ENCODE measurements around the gene KHSRP.
A peak's percentile ranks its signal among the peaks of the same experiment; 100 is the strongest.
"Not testable (repeated sequence)": the region's sequence is repeated elsewhere in the genome, so short reads cannot be mapped to it uniquely, and the experiment has no call there.

Gene KHSRP

DNA sequence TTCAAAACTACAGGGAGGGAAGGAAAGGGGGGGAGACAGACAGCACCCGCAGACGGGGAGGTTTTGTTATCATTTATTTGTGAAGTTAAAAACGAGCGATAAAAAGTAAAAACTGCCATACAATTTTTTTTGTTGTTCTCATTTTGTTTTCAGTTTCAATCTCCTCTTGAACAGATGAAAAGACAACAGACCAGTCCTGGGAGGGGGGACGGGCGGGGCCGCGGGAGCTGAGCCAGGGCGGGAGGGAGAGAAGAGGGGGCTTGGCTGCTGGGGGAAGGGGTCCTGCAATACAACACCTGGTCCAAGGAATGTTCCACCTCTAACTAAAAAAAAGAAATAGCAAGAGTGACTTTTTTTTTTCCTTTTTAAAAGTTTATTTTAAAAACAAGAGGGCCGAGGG is 11.3 kb downstream of the KHSRP start:
- no peaks in the 10 kb centered on the region for H3K9me3 ChIP-seq (ENCODE audit: control insufficient read depth, low read length)
- no peak overlapping the region for H3K9ac ChIP-seq (ENCODE audit: low read length)
- peaks cover 9% of the 10 kb centered on the region for H3K36me3 ChIP-seq (ENCODE audit: control insufficient read depth, insufficient read depth, low read length)
- no peaks in the 10 kb centered on the region for H3K27me3 ChIP-seq (ENCODE audit: control insufficient read depth, insufficient read depth, low read length)
- no peak overlapping the region for H3K4me3 ChIP-seq (ENCODE audit: low read length)
- no peaks in the 10 kb centered on the region for H3K4me1 ChIP-seq (ENCODE audit: control insufficient read depth, insufficient read depth, low read length)

GRCh38 chr19:6412447-6413091 is 12.0 kb downstream of the KHSRP start:
- Histone ChIP-seq H3K9me3 (ENCODE audit: control insufficient read depth, low read length) (no peaks in the 10 kb centered on the region), H3K36me3 (ENCODE audit: control insufficient read depth, insufficient read depth, low read length) (peaks cover 9% of the 10 kb centered on the region), H3K4me1 (ENCODE audit: control insufficient read depth, insufficient read depth, low read length) (no peaks in the 10 kb centered on the region), H3K4me3 (ENCODE audit: low read length) (no peak overlapping the region), H3K27me3 (ENCODE audit: control insufficient read depth, insufficient read depth, low read length) (no peaks in the 10 kb centered on the region), H3K9ac (ENCODE audit: low read length) (no peak overlapping the region)

GRCh38 chr19:6412061-6412446 is 12.6 kb downstream of the KHSRP start:
- Histone ChIP-seq H3K9ac (ENCODE audit: low read length) (no peak overlapping the region), H3K36me3 (ENCODE audit: control insufficient read depth, insufficient read depth, low read length) (peaks cover 9% of the 10 kb centered on the region), H3K4me3 (ENCODE audit: low read length) (no peak overlapping the region), H3K9me3 (ENCODE audit: control insufficient read depth, low read length) (no peaks in the 10 kb centered on the region), H3K27me3 (ENCODE audit: control insufficient read depth, insufficient read depth, low read length) (no peaks in the 10 kb centered on the region), H3K4me1 (ENCODE audit: control insufficient read depth, insufficient read depth, low read length) (no peaks in the 10 kb centered on the region)

- Histone ChIP-seq H3K36me3 (ENCODE audit: control insufficient read depth, insufficient read depth, low read length) (no peaks in the 10 kb centered on the region), H3K4me3 (ENCODE audit: low read length) (no peak overlapping the region), H3K4me1 (ENCODE audit: control insufficient read depth, insufficient read depth, low read length) (no peaks in the 10 kb centered on the region), H3K27me3 (ENCODE audit: control insufficient read depth, insufficient read depth, low read length) (no peaks in the 10 kb centered on the region), H3K9me3 (ENCODE audit: control insufficient read depth, low read length) (no peaks in the 10 kb centered on the region), H3K9ac (ENCODE audit: low read length) (no peak overlapping the region)
Observed at GRCh38 chr19:6409346-6409745, 15.3 kb downstream of the KHSRP start.

- no peaks in the 10 kb centered on the region for H3K36me3 ChIP-seq (ENCODE audit: control insufficient read depth, insufficient read depth, low read length)
- peaks cover 4% of the 10 kb centered on the region for H3K4me1 ChIP-seq (ENCODE audit: control insufficient read depth, insufficient read depth, low read length)
- H3K27me3 ChIP-seq (ENCODE audit: control insufficient read depth, insufficient read depth, low read length): no peaks in the 10 kb centered on the region
- no peak overlapping the region for H3K4me3 ChIP-seq (ENCODE audit: low read length)
- no peak overlapping the region for H3K9ac ChIP-seq (ENCODE audit: low read length)
- H3K9me3 ChIP-seq (ENCODE audit: control insufficient read depth, low read length): no peaks in the 10 kb centered on the region
Observed at GRCh38 chr19:6406401-6406800, 18.2 kb downstream of the KHSRP start.

- H3K9me3 ChIP-seq (ENCODE audit: control insufficient read depth, low read length): no peaks in the 10 kb centered on the region
- H3K4me1 ChIP-seq (ENCODE audit: control insufficient read depth, insufficient read depth, low read length): peaks cover 4% of the 10 kb centered on the region
- no peaks in the 10 kb centered on the region for H3K36me3 ChIP-seq (ENCODE audit: control insufficient read depth, insufficient read depth, low read length)
- H3K9ac ChIP-seq (ENCODE audit: low read length): no peak overlapping the region
- no peak overlapping the region for H3K4me3 ChIP-seq (ENCODE audit: low read length)
- no peaks in the 10 kb centered on the region for H3K27me3 ChIP-seq (ENCODE audit: control insufficient read depth, insufficient read depth, low read length)
Observed at GRCh38 chr19:6402837-6403608, 21.6 kb downstream of the KHSRP start.

DNA sequence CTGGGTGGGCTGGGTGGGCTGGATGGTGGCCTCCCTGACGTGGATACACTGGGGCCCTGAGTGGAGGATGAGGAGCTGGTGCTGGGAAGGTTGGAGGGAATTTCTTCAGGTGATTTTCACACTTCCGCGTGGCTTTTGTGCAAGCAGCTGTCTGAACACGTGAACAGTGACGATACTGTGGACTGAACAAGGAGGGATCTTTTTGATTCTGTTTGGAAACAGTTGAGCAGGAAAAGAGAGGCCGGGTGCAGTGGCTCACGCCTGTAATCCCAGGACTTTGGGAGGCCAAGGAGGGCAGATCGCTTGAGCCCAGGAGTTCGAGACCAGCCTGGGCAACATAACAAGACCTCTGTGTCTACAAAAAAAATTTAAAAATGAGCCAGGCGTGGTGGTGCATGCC is 22.6 kb downstream of the KHSRP start:
- no peak overlapping the region for H3K9ac ChIP-seq (ENCODE audit: low read length)
- H3K9me3 ChIP-seq (ENCODE audit: control insufficient read depth, low read length): no peaks in the 10 kb centered on the region
- no peaks in the 10 kb centered on the region for H3K36me3 ChIP-seq (ENCODE audit: control insufficient read depth, insufficient read depth, low read length)
- H3K27me3 ChIP-seq (ENCODE audit: control insufficient read depth, insufficient read depth, low read length): no peaks in the 10 kb centered on the region
- peaks cover 4% of the 10 kb centered on the region for H3K4me1 ChIP-seq (ENCODE audit: control insufficient read depth, insufficient read depth, low read length)
- no peak overlapping the region for H3K4me3 ChIP-seq (ENCODE audit: low read length)

DNA sequence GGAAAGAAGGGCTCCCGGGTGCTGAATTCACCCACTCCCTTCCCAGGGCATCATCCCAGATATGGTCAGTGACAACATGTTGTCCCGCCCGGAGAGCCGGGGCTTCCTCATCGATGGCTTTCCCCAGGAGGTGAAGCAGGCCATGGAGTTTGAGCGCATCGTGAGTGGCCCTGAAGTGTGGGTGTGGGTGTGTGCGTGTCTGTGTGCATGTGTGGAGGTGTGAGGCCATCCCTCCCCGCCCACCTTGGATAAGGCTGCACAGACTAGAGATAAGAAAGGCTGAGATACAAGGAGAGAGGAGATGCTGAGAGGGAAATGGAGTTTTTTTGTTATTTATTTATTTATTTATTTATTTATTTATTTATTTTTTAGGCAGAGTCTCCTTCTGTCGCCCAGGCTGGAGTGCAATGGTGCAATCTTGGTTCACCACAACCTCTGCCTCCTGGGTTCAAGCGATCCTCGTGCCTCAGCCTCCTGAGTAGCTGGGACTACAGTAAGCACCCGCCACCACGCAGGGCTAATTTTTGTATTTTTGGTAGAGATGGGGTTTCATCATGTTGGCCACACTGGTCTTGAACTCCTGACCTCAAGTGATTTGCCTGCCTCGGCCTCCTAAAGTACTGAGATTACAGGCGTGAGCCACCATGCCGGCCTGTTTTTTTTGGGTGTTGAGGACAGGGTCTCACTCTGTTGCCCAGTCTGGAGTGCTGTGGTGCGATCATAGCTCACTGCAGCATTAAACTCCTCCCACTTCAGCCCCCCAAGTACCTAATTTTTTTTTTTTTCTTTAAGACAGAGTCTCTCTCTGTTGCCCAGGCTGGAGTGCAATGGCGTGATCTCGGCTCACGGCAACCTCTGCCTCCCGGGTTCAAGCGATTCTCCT is 24.3 kb downstream of the KHSRP start:
- H3K9me3 ChIP-seq (ENCODE audit: control insufficient read depth, low read length); H3K4me1 ChIP-seq (ENCODE audit: control insufficient read depth, insufficient read depth, low read length); H3K9ac ChIP-seq (ENCODE audit: low read length): not testable (repeated sequence)

GRCh38 chr19:6396305-6396704 is 28.3 kb downstream of the KHSRP start:
- no peaks in the 10 kb centered on the region for H3K27me3 ChIP-seq (ENCODE audit: control insufficient read depth, insufficient read depth, low read length)
- H3K9ac ChIP-seq (ENCODE audit: low read length): no peak overlapping the region
- no peaks in the 10 kb centered on the region for H3K36me3 ChIP-seq (ENCODE audit: control insufficient read depth, insufficient read depth, low read length)
- no peaks in the 10 kb centered on the region for H3K9me3 ChIP-seq (ENCODE audit: control insufficient read depth, low read length)
- H3K4me3 ChIP-seq (ENCODE audit: low read length): no peak overlapping the region
- peaks cover 14% of the 10 kb centered on the region for H3K4me1 ChIP-seq (ENCODE audit: control insufficient read depth, insufficient read depth, low read length)

More for the DNA sequence above, 24.3 kb downstream of the KHSRP start:
- not testable (repeated sequence) for H3K4me3 ChIP-seq (ENCODE audit: low read length); H3K27me3 ChIP-seq (ENCODE audit: control insufficient read depth, insufficient read depth, low read length); H3K36me3 ChIP-seq (ENCODE audit: control insufficient read depth, insufficient read depth, low read length)

GRCh38 chr19:6394831-6395230 is 29.8 kb downstream of the KHSRP start:
- H3K27me3 ChIP-seq (ENCODE audit: control insufficient read depth, insufficient read depth, low read length): no peaks in the 10 kb centered on the region
- H3K9ac ChIP-seq (ENCODE audit: low read length): no peak overlapping the region
- H3K9me3 ChIP-seq (ENCODE audit: control insufficient read depth, low read length): no peaks in the 10 kb centered on the region
- H3K4me3 ChIP-seq (ENCODE audit: low read length): no peak overlapping the region
- H3K36me3 ChIP-seq (ENCODE audit: control insufficient read depth, insufficient read depth, low read length): no peaks in the 10 kb centered on the region
- peaks cover 14% of the 10 kb centered on the region for H3K4me1 ChIP-seq (ENCODE audit: control insufficient read depth, insufficient read depth, low read length)

DNA sequence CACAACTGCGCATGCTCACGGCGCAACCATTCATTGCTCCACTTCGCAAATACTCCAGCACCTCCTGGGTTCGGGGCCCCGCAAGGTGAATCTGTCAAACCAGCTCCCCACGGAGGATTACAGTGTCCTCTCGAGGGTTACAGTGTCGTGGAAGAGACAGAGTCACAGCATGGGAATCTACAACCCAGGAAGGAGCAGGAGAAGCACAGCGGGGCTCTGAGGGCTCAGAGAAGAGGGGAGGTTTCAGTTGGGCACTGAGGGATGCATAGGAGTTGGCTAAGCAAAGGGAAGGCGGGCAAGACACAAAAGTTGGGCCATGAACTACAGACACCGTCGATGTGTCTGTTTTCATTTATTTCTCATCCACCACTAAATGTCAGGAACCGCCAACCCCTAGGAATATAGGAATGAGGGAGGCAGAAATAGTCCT is 30.6 kb downstream of the KHSRP start:
- Histone ChIP-seq H3K27me3 (ENCODE audit: control insufficient read depth, insufficient read depth, low read length) (no peaks in the 10 kb centered on the region), H3K36me3 (ENCODE audit: control insufficient read depth, insufficient read depth, low read length) (no peaks in the 10 kb centered on the region), H3K4me3 (ENCODE audit: low read length) (peak overlapping the region; percentile 98), H3K4me1 (ENCODE audit: control insufficient read depth, insufficient read depth, low read length) (peaks cover 14% of the 10 kb centered on the region), H3K9ac (ENCODE audit: low read length) (peak overlapping the region; percentile 91), H3K9me3 (ENCODE audit: control insufficient read depth, low read length) (no peaks in the 10 kb centered on the region)
